HG03558 (cell line): ENCODE data around the gene HLCS.

ENCODE experiments used
- ATAC-seq: cut with Tn5 transposase; IDR thresholded peaks from one replicate; pipeline ENCODE4 v1.9.1; 2021; ENCODE audit warnings: moderate number of reproducible peaks; ENCODE audit not compliant: unreplicated experiment; ENCODE audit errors: extremely low read depth

Gene HLCS

DNA sequence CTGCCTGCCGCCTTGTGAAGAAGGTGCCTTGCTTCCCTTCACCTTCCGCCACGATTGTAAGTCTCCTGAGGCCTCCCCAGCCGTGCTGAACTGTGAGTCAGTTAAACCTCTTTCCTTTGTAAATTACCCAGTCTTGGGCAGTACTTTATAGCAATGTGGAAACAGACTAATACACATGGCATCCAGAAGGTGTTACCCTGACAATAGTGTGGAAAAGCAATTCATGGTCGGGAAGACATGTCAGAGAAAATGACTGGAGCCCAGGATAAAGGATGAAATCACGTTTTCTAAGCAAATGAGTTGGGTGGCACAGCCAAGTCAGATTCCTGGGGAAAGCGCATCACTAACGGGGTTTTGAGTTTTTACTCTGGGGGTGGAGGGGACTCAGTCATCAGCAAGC lies 76.4 kb downstream of the HLCS start:
- no peak for ATAC-seq

DNA sequence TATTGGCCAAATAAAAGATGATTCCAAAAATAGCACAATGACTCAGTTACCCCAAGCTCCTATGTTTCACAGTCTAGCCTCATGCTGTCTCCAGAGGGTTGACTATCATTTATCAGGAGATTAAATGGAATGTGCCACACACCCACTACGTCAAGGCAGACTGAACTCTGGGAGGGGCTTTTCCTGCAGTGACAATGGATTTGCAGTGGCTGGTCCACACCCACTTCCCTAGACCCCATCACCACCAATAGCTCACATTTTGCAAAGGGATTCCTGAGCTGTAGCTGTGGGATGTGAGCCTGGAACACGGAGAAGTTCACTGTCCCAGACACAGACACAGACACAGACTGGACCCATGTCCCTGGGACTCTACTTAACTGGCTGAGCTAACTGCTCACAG lies 77.1 kb downstream of the HLCS start:
- ATAC-seq = no peak

DNA sequence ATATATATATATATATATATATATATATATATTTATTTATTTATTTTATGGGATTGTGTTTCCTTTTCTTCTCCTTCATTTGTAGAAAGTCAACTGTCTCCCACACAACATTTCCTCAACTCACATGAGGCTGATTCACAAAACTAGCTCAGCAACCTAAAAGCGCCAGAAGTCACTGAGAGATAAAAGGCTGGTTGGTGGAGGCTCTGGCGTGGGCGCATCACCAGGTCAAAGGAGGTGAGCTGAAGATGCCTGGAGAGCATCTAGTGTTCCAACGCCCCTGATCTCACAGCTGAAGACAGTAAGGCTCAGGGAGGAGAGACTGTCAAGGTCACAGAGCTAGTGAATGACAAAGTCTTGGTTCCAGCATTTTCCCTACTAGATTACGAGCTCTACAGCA lies 78.0 kb downstream of the HLCS start:
- no peak for ATAC-seq

DNA sequence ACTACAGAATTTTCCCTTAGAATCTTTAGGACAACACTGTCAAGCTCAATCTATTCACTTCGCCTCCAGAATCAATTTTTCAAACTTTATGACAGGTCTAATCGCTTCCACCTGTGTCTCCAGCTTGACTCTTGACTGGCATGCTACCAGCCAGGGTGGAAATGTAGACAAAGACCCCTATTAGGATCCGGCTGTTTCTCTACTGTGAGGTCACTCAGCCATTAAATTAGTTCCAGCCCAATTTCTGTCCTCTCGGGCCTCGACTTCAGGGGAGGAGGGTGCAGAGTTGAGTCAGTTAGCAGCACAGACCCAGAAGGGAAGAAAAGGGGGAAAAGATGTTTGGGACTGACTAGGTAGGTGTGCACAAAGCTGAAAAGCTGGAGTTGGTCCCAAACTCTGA lies 78.5 kb downstream of the HLCS start:
- ATAC-seq = no peak

DNA sequence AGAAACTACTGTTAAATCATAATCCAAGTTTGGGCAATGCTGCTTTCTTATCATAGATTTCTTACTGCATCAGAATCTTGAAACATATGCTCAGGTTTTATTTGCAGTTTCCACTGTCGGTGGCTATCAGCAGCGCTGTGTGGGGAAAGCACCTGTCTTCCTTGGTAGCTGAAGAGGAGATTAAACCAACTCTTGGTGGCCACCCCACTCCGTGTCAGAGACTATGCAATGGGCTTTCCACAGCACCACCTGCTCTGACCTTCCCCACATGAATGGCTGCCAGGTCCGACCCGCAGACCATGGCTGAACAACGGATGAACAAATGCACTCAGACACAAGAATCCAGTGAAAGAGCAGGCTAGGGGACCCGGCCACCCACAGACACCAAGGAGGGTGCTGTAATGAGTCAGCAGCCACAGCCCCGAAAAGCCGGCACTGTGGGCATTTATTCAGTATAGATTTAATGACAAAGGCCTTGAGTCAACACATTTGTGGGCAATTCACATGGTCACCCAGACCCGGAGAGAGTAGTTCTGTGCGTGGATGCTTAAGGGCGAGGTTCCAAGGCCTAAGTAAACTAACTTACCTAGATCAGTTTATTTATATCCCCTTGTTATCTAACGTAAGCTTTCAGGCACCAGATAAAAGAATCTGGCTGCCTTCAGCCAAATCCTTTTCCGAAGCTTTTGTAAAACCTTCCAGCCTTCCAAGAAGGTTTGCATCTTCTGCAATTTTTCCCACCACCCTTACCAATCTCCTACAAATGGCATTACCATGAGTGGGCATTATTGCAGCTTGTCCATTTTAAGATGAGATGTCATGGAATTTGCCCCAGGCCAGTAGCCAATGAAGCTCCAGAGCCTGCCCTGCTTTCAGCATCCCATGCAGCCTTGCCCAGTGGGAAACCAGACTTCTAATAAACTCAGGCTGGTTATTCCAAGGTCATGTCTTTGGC lies 82.7 kb downstream of the HLCS start:
- ATAC-seq = no peak

DNA sequence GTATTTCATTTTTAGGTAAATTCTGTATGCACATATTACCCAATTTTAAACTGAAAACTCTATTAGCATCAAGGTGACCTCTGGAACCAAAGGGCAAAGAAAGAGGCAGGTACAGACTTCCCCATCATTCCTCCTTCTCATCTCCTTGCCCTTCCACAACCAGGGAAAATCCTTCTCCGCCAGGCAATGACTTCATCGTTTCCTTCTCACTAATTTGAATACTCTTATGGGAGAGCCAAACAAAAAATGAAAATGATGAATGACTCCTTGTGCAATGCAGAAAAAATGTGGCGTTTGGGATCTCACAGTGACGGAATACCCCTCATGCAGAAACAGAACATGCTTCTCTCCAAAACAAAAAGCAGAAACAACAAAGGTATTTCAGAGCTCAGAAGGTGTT lies 83.7 kb downstream of the HLCS start:
- no peak for ATAC-seq

DNA sequence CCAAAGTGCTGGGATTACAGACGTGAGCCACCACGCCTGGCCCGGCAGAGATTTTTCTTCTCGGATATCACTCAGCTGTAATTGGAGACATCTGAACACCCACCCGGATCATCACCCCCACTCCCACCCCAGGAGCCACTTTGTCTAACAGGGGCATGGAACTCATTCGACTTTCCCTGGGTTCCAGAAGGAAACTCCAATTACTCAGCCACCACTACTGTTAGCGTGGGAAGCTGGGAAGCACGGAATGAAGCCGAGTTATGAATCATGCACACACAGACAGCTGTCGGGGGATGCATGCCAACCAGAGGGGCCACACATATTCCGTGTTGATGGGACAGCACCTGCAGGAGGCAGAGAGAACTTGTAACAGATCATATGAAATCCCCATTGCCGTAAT lies 85.2 kb downstream of the HLCS start:
- ATAC-seq = no peak

DNA sequence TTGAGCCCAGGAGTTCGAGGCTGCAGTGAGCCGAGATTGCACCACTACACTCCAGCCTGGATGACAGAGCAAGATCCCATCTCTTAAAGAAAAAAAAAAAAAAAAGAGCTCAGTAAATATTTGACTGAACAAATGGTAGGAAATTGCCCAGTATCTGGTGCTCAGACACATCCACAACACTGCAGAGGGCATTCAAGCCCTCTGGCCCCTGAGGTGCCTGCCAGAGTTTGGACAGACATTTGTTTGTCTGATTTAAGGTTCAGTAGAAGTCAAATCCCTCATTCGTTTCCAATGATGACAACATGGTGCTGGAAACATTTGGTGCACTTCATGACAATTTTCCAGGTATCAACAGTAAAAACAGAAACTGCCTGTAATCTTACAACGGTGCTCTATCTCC lies 86.6 kb downstream of the HLCS start:
- no peak for ATAC-seq

DNA sequence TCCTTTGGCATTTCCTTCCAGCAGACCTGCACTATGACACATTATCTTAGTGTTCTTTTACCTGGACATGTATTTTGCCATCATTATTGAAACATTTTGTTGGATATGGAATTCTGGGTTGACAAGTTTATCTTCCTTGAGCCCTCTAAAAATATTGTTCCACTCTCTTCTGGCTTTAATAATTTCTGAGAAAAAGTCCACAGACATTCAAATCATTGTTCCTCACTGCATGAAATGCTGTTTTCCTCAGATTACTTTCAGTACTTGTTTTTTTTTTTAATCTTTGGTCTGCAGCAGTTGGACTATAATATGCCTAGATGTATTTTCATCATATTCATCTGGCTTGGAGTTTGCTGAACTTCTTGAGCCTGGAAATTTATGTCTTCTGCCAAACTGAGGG lies 88.7 kb downstream of the HLCS start:
- no peak for ATAC-seq

DNA sequence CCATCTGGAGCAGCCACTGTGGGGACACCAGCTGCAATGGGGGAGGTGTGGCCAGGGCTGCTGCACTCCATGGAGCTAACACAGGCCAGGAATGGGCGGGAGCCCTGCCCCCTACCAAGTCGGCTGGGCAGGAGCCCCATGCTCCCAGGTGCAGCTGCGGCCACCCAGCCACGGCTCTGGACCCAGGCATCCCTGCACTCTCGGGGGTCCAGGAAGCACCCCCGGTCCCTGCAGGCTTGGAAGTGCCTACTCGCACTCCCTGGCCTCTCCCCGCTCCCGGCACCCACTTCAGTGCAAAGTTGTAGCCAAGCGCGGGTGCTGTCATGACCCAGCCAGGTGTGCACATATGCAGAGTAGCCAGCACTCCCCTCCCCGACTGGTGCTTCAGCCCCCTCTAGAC lies 91.8 kb downstream of the HLCS start:
- ATAC-seq = no peak

DNA sequence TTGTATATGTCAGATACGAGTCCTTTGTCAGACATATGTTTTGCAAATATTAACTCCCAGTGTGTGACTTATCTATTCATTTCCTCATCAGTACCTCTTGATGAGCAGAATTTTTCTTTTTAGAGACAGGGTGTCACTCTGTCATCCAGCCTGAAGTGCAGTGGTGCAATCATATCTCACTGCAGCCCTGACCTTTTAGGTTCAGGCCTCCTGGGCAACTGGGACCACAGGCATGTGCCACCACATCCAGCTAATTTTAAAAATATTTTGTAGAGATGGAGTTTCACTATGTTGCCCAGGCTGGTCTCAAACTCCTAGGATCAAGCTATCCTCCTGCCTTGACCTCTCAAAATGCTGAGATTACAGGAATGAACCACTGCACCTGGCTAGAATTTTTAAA lies 93.0 kb downstream of the HLCS start:
- ATAC-seq = no peak

DNA sequence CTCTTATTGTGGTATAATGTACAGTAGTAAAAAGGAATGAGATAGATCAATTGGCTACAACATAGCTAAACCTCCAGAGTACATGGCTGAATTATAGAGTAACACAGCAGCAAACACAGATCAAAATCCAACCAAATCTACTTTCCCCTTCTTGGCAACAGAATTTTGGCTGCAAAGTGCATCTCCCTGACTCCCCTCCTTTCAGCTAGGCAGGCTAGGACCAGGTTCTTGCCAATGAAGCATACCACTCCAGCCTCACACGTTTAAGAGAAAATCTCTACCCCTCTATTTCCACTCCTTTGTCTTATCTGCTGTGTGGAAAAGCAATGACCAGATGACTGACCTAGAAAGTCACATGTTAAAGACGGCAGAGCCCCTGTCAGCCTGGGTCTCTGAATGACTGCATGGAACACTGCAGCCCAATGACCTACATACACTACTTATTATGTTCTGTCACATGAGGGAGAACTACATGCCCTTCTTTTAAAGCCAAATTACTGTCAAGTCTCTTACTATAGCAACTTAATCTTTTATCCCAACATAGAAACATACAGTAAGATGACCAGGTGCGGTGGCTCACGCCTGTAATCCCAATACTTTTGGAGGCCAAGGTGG lies 99.1 kb downstream of the HLCS start:
- no peak for ATAC-seq

DNA sequence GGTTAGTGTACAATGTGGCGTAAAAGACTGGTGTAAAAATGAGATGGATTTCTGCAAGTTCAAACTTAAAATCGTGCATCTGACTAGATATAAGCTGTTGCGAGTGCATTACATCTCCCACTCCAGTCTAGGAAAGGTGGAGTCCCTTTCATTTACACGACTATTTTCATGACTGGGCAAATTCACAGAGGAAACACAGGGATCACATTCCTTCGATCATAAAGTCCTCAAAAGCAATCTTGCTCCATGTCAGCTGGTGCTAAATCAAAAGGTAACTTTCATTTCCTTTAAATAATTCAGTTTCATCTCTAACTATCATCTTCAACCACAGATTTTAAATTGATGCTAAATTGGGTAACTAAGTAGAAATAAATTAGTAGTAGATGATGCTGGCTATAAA lies 100.0 kb downstream of the HLCS start:
- no peak for ATAC-seq

DNA sequence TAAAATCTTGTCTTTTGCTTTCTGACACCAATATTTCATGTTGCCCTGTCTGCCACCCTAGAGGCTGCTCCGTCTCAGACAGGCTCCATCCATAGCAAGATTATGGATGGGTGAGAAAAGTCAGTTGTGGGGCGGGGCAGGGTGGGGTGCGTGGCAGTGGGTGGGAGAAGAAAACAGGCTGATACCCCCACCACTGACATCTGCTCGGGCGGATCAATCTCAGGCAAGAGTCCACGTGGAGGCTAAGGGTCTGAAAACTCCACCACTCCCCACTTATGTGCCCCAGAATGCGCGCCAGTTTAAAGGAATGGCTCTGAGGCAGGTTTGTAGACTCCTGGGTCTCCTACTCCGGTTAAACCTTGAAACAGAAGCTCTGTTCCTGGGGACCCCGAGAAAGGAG lies 101.5 kb downstream of the HLCS start:
- no peak for ATAC-seq

DNA sequence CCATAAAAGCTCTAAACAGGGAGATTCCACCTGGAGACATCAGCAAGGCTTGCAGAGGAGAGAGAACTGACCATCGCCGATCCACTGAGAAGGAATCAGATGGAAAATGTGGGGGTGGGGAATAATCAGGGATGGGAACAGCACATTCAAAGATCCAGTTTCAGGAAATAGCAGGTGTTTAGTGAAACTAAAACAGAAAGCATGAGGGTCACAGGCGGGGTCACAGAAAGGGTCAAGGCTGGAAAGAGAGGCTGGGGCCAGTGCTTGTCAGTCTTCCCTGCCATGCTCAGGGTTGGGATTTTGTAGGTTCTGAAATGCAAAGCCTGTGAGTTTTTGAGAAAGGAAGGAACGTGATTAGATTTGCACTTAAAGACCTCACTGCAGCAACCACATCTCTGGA lies 103.2 kb downstream of the HLCS start:
- no peak for ATAC-seq

DNA sequence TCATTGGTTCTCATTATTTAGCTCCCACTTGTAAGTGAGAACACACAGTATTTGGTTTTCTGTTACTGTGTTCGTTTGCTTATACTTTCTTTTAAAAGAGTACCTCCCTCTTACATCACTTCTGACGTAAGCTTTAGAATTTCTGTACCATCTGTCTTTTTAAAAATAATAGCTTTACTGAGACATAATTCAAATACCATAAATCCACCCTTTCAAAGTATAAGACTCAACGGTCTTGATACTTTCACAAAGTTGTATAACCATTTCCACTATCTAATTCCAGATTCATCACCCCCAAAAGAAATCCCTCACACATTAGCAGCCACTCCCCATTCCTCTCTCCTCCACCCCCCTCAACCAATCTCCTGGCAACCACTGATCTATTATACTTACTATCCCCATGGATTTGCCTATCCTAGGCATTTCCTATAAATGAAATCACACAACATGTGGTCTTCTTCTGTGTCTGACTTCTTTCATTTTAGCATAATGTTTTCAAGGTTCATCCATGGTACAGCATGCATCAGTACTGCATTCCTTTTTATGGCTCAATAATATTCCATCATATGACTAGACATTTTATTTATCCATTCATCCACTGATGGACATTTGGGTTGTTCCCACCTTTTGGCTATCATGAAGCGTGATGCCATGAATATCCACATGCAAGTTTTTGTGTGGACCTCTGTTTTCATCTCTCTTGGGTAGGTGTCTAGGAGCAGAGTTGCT lies 104.7 kb downstream of the HLCS start:
- no peak for ATAC-seq

DNA sequence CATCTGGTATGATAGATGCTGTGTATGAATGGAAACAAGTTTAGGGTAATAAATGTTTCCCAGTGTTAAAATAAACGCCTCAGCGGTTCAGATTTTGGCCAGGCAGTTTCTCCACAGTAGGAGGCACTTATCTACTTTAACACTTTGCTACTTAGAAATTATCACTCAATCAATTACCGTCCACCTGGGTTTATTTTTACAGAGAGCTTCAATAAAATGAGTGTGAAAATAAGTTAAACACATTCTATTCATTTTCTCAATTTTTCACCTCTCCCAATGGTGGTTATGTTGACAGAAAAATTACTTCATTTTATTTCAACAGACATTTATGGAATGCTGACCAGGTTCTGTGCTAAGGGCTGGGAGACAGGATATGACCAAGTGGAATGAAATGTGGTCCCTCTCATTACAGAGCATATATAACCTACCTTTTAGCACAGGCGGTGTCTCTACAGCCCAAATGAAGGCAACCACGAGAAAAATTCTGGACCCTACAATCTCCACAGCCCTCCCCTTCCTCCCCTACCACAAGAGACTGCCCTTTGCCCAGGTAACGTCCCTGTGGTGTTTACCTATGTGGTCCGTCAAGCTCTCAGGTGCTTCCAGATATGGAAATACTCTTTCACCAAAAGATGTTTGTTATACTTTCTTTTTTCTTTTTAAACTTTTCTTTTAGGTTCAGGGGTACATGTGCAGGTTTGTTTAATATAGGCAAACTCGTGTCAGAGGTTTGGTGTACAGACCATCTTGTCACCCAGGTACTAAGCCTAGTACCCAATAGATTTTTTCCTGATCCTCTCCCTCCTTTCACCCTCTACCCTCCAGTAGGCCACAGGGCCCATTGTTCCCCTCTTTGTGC lies 105.5 kb downstream of the HLCS start:
- no peak for ATAC-seq

DNA sequence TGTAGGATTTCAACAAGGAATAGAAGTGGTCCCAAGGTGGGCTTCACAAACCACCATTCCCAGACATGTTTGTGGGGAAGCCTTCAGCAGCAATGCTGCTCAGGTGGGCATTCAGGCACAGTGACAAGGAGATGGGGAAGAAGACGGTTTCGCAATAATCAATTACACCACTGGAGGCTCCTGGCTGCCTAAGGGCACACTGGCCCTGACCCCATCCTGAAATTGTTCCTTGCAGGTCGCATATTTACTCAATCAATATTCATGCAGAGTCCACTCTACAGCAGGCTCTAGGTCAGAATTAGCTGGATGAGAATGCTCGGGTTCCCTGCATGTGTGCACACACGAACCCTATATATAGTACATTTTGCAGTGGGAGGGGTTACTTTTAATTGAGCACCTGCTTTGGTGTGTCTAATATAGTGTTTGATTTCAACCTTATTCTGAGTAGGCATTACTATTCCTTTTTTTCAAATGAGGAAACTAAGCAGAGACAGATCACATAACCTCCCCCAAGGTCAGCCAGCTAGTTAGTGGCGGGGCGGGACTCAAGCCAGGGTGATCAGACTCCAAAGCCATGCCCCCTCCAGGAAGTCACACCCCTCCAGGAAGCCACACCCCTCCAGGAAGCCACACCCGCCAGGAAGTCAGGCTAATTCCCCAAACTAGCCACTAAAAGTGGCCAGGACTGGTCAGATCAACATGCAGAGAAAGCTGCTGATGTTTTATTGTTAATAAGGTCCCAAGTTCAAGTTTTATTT lies 106.5 kb downstream of the HLCS start:
- ATAC-seq = no peak

DNA sequence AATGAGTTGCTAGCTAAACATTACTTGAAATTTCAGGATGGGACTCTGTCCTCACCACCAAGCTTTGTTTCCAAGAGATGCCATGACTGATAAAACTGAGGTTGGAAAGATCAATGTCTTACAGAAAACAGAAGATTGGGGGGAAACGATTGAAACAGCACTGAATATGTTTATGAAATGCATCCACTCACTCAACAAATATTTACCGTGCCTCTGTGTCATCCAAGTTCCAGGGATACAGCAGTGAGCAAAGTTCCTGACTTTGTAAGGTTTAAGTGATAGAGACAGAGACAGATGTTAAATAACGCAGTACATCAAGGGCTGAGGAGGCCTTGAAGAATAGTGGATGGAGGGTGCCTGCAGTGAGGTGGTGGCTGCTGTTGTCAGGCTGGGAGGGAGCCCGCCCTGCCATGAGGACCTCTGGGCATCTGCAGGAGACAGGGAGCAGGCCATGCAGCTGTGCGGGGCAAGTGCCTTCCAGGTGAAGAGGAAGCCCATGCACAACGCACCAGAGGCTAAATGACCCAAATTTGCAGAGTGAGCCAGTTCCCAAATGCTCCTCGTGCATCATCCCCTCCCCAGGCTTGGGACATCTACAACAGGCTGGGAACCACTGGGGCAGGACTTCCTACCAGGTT lies 108.0 kb downstream of the HLCS start:
- ATAC-seq = no peak
